ENCODE data around the gene METAP1D.
A peak's percentile ranks its signal among the peaks of the same experiment; 100 is the strongest.

Gene METAP1D

DNA sequence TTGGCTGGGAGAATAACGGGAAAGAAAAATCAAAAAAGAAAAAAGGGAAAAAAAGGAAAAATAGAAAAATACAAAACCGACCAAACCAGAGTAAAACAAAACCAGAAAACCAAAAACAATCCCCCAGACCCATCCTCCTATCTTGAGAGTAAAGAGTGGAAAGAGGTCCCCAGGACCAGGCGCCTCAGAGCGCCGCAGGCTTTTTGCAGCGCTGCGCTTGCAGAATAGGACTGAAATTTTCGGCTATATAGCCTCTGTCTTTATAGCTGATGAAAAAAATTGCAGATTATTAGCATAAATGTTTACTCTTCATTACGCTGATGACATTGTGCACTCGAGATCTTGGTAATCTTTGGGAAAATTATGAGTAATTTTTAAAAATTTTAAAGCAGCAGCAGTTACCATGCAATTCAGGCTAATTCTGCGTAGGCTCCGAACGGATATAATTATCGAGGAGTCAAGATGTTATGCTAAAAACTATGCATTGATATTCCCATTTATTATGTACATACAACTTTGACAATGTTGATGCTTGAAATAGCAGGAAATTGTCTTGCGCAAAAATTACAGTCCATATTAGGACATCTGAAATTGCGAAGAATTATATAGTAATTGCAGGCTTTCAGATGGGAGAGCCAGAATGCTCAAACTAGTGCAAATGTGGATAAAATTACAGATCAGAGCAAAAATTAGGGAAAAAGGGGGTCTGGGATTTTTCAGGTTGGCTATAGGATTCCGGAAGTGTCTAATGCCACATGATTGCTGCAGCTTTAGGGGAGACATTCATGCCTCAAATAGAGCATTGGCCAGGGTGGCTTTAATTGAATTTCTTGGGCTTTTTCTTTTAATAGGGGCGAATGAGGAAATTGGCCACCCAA lies 93.9 kb downstream of the METAP1D start:
- no peak for DNase-seq

DNA sequence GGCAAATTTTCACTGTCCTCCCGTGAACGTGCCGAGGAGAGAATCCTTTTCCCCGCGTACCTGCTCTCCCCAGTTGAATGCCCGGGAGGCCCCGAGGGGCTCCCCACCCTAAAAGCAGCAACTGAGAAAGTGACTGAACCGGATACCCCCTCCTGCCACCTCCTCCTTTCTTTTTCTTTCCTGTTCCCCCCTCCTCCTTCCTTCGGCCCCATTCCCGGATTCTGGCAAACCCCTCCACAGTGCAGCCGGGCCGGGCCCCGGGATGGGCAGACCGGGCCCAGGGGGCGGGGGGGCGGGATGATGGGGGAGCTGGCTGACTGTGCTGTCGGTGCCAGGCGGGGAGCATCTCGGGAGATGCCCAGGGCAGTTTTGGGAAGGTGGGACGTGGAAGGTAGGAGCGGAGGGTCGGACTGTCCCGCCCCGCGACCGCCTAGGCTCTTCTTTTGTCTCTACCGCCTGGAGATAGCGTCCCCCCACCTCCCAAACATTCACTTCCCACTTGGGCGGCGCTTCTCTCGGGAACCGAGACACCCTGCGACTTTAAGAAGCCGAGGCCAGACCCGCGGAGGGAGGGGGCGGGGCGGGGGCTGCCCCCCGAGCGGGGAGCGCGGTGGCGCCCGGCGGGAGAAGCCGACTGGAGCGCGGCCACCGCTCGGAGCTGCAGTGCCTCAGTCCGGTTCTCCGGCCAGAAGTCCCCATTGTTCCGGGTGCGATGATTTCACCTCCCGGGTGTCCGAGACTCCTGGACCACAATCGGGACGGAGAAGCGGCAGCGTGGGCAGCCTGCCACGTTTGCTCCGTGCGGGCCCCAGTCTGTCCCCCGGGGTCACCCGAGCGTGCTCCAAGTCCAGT lies 94.8 kb downstream of the METAP1D start:
- no peak for DNase-seq

DNA sequence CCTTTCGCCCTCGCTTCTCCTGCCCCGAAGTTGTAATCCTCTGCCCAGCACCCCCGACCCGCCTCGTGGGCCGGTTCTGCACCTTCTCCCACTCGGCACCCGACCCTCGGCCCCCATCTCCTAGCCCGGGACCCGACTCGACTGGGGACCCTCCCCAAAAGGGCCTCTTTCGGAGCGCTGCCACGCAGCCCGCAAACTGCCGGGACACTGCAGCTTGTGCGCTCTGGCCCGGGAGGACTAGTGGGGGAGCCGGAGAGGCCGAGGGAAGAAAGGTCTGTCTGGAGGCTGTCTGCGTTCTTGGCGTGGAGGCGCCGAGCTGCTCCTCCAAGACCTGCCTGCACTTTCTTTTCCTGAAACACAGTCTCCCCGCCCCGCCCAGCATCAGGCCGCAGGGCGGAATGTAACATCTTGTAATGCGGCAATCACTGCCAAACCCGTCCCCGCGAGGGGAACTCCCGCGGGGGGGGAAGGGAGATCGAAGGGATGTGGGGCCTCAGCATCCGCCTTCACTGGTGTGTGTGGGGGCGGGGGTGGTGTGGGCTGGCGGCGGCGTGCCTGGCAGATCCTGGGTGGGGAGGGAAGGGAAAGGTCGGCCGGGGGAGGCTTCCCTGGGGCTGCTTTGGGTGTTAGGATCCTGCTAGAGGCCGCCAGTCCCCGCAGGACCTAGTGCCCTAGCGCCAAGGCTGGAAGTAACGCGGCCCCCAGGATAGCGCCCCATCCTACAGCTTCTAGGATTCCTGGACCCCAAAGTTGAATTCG lies 95.6 kb downstream of the METAP1D start:
- DNase-seq: no peak

DNA sequence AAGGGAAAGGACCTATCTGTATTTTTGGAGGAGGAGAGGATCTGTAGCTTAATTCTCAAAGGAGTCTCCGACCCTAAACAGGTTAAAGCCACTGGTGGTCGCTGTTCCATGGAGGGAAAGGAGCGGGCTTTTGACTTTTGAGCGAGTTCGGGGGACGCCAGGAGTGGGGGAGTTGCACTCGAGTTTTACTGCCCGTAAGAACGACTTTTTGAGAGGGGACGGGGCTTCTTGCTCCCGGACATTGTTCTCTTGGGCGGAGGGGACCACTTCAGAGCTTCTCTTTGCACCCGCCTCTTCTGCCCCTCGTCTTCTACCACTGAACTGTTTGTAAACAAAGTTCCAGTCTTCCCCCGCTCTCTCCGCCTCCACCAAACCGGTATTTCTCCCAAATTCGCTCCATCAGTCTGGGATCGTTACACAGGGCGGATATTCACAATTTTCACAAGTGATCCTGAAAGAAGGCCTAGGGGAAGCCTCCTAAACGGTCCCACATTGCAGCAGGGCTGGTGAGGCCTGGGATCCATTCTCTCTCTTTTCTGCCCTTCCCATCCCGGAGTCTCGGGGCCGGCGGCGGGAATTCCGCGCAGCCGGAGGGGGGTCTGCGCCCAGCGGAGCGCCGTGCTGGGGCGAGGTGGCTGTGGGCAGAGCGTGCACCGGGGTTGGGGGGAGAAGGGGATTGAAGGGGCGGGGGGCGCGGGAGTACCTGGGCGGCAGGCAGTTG lies 96.3 kb downstream of the METAP1D start:
- no peak for DNase-seq

DNA sequence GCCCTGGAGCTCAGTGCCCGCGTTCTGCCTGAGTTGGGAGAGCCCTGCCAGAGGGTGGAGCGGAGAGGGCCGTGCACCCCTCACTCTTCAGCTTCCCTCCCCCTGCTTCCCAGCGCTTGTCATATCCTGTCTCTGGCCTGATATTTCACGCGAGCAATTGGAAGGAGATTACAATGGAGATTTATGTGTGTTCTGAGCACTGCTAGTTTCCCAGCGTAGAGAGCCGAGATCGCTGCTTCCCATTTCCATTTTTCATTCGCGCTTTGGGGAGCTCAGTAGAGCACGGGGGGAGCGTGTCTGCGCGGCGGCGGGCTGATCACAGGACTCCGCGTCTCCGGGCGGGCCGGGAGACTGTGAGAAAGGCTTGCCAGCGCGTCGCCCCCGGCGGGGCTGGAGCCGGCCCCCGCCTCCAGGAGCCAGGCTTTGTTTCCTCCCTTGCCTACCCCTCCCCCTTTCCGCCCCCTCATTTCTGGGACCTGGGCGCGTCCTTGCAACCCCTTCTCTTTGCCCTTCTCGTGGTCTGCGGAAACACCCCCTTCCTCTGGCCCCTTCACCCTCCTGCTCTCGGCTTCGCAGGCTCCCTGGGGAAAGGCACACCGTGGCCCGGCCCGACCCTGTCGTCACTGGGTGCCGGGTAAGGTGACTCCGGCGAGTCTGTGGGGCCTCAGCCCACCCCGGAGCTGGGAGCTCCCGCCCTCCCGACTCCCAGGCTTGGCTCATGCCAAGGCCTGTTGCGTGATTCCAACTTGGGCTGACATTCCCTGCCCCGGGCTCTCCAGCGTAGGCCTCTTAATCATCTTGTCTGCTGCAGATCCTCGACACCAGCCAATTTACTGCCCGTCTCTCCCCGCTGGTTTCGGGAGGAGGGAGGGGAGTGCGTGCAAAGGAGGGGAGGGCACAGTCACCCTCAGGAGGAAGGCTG lies 97.1 kb downstream of the METAP1D start:
- no peak for DNase-seq

DNA sequence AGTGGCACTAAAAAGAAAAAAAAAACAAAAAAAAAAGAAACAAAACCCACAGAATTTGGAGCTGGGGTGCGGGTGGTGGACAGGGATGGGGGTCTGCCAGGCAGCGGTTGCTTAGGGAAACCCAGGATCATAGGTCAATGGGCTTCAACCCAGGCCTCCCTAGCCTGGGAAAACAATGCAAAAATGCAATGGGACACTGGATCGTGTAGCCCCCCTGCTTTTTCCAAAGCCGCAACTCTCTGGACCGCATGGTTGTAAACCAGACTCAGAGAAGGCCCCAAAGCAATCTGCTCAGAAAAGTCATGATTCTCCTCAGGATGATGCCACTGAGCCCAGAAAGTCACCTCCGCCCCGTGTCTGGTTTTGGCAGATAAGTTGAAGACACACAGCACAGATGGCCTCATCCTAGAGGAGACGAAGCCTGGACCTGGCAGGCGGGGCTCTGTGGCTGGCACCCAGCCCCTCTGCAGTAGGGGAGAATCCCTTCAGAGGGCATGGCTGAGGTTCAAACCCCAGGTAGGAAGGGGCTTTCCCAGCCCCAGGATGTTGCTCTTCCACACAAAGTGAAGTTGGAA lies 97.9 kb downstream of the METAP1D start:
- no peak for DNase-seq

DNA sequence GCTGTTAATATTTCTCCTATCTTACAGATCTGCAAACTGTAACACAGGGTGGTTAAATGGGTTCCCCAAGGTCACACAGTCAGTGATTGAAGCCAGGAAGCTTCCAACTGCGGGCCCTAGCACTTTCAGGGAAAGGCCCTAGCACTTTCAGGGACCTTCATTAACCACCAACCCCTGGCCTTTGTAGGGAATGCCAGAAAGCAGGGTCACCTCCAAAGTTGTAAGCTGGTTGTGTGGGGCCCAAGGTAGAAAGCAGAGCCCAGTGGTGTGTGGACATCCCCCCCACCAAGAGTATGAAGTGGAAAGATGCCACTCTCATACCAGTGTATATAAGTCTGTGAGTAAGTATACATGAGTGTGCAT lies 98.5 kb downstream of the METAP1D start:
- no peak for DNase-seq

DNA sequence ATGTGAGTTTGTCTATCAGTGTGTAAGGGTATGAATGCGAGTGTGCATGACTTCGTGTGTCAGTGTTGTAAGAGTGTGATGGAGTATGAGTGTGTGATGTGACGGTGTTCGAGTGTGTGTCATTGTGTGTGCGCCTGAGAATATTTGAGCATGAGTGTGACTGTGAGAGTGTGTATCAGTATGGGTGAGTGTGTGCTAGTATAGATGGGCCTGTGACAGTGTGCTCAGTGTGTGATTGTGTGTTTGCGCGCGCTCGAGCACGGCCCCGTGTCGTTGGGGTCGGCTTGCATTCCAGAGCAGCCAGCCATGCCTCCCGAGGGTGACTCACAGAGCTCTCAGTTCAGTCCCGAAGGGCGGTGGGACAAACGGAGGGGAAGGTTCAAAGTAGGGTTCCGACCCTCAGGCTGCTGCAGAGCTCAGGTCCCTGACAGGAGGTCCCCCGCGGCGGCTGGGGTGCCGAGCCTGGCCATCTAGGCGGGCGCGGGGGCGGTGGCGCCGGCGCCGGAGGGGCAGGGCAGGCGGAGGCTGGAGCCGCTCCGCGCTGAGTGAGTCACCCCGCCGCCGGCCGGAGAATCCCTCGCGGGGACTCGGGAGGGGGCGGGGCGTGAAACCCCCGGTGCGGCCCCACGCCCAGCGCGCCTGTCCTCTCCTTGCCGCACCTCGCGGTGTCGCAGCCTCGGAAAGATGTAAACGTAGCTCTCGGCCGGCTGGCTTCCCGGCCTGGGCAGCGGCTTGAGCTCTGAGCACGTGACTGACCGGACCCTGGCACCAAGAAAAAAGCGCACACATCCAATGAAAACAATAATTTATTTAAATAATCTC lies 99.1 kb downstream of the METAP1D start:
- DNase-seq: no peak

DNA sequence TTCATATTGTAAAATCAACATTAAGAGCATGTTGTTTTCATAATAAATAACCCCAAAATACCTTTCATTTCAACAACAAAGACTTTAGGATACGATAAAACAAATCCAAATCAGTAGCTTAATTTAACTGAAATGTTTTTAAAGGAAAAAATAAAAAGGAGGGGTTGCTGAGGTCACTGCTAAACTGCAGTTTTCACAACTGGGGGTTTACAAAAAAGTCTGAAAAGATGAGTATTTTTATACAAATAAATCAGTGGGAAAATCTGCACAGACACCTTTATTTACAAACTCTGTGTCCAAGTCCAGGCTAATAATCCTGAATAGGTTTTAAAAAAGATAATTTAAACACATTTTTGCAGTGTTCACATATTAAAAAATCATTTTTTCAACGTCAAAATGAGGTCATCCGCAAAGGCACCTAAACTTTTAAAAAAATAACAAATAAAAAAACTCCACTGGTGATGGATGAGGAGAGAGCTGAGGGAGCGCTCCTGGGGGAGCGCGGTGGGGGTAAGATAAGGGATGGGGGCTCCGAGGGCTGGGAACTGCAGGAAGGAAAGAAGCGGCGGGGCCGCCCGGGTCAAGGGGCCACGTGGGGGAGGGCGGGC lies 99.8 kb downstream of the METAP1D start:
- DNase-seq: no peak

DNA sequence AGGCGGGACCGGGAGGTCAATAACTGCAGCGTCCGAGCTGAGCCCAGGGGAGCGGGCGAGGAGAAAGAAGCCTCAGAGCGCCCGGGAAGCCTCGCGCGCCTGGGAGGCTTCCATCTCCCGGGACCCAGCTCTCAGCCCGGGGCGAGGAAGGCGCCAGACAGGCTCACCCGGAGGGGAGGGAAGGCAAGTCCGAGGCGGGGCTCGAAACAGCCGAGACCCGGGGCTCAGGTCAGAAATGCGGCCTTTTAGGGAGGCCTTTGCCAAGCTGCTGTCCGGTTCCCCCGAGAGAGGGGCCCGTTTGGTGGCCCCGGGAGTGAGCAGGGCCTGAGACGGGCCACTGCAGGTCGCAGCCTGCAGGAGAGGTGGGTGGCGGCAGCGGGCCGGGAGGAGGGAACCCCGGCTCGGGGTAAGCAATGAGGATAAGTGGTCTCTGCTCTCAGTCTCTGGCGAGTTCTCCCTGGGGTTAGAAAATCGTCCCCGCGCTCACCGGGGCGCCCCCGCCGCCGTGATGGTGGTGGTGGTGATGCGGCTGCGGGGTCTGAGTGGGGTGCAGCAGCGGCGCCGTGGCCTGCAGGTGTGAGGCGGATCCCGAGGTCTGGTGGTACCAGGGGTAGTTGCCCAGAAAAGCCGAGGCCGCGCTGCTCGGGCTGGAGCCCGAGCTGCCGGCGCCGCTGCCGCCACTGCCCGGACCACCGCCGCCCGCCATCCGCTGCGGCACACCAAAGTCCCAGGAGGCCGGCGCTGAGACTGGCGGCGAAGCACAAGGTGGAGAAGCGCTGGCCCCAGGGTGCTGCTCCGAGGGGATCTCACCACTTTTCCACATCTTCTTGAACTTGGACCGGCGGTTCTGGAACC lies 100.6 kb downstream of the METAP1D start:
- DNase-seq: no peak

DNA sequence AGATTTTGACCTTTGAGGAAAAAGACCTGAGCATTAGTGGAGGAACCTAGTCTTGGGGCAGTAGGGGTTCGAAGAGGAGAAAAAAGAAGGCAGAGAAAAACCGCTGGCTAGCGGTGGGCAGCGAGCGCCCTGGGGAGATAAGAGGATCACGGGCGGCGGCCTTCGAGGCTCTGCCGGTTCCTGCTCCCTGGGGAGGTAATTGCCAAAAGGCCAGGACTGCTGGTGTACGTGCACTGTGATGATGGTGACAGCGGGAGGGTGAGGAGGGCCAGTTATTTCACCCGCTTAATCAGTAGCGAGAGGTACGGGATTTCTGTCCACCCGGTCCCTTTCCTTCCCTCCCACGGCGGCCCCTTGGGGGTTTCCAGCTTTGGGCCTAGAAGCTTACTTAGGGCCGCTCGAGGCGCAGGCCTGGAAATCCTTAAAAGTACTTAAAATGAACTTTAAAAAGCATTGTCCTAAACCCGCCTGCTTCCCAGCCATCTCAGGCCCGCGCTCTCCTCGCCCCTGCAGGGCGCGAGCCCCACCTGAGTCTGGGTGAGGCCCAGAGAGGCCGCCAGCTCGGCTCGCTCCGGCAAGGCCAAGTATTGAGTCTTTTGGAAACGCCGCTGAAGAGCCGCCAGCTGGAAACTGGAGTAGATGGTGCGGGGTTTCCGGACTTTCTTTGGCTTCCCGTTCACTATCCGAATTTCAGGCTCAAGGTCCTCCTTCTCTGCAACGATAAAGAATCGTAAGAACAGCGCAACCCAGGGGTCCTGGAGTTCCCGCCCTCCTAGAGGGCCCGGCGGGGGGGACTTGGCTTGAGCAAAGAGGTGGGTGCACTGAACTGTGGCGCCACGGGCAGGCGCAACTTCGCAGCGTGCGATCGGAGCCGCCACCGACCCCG lies 101.4 kb downstream of the METAP1D start:
- no peak for DNase-seq

DNA sequence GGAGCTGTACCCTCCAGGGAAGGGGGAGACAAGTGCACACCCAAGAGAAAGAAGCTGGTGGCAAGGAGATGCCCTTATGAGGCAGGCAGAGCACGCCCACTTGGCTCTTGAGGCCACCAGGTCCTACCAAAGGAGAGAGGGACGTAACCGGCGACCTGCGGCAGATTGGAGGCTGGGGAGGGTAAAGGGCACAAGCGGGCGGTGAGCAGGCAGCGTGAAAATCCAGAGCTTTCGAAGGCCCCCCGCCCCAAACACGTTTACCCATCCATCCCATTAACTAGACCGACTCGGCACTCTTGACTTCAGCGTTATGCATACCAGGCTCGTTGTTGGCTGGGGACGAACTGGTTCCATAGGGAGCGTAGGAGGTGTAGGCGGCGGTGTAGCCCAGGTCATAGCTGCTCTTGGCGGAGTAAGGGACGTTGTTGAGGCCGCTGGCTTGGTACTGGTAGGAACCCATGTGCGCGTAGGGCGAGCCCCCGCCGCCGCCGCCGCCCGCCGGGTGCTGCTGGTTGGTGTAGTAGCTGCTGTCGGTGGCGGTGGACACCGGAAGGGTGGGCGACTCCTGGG lies 102.2 kb downstream of the METAP1D start:
- DNase-seq: no peak

DNA sequence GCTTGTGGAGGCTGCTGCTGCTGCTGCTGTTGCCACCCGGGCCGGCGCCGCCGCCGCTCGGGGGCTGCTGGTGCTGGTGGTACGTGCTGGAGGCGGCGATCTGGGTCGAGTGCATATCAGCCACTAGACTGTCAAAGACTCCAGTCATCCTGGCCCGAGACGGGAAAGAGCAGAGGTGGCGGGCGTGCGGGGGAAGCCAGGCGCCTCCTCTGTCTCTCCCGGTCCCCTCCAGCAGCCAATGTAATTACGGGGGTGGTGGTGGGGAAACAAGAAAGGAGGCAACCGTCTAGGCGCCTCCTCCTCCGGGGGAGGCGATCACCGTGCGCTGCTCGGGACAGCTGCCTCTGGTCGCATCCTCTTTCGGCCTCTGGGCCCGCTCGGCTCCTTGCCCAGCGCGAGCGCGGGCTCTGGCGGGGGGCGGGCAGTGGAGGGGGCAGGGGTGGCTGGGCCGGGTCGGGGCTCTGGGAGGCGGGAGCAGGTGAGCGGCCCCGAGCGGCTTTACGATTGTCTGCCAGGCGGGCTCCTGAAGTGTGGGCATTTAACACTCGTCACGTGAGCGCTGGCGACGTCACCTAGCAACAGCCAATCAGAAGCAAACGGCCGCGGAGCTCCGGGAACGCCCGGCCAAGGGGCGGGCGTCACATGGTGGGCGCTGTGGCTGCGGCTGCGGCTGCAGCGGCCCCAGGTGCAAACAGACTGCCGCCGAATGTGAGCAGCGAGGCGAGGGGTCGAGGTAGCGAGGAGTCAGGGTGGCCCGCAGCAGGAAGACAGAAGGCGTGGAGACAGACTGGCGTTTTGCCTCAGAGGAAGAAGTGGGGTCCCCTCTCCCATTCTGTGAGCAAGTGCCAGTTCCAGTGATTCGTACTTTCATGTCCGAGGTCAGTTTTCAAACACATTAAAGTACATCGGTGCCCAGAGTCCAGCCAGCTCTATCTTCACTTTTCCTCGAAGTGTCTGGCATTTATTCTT lies 102.9 kb downstream of the METAP1D start, which contains the start of gene DLX2:
Gene DLX2, minus strand, starts transcription at position 510 of the 969 bp plus-strand sequence. Its CDS starts 362 bp downstream, at position 148.
- DNase-seq: peak; percentile 89

DNA sequence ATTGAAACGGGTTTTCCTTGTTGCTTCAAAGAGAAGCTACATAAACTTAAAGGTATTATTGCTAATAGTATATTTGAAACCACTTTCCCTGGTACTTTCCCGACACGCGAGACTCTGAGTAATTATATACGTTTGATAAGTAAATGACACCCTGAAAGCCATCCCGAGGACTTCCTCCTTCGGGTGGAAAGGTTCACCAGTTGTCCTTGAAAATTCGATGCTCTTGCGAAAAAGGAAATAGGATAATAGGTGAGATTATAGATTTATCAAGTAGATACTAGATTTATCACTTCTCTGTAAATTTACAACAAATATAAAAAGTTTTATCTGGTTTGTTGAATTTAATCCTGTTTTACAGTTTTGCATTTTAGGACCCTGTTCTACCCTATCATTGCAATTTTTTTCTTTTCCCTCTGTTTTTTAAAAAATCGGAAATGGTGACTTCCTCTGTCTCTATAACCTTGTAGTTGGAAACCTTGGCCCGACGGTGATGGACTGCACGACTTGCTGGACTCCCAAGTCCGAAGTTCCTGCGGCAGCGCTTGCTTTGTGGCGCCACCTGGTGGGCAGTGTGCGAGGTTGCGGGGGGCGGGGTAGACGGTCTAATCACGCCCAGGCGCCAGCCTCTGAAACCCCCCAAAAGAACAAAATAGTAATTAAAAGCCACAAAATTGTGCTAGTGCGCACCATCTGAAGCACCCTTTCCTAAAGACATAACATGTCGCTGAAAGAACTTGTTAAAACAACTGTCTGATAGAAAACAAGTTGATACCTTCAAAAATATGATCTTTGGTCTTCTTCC lies 103.9 kb downstream of the METAP1D start:
- DNase-seq: peak; percentile 26

Measured in NCI-H1048 (cell line).